Transverse colon (tissue), 4 donors: ENCODE data around the gene TXNL4B. TPM values are rescaled to one million over a fixed set of nuclear protein-coding genes. Genes with fewer than 3 reads are reported as not detected.

Source experiments
- DNase-seq: peaks from one replicate; pipeline ENCODE4 v3.0.0-alpha.2; 2019
- H3K27ac ChIP-seq, 4 donors: fragments of 200-600 bp; sonication (generic); 2 replicates each; pipeline ENCODE4 v1.5.1; 2016 to 2018; ENCODE audit warnings: inconsistent platforms in 4 of 4
- H3K27me3 ChIP-seq: fragments of 200-600 bp; sonication (generic); 2 replicates; pipeline ENCODE4 v1.5.1; 2017; ENCODE audit warnings: inconsistent platforms
- H3K36me3 ChIP-seq, 4 donors: fragments of 200-600 bp; sonication (generic); 2 replicates each; pipeline ENCODE4 v1.5.1; 2017 to 2019; ENCODE audit warnings: inconsistent platforms in 4 of 4
- H3K4me1 ChIP-seq, 4 donors: fragments of 200-600 bp; sonication (generic); 2 replicates each; pipeline ENCODE4 v1.5.1; 2017 to 2020; ENCODE audit warnings: inconsistent platforms in 4 of 4
- H3K4me3 ChIP-seq, 4 donors: fragments of 200-600 bp; sonication (generic); 1 replicate in 1 of 4; 2 replicates in 3 of 4; pipeline versions ENCODE4 v1.5.1 to v1.6.1; 2017 to 2019; ENCODE audit warnings: inconsistent platforms in 4 of 4
- H3K9me3 ChIP-seq, 2 donors: fragments of 200-600 bp; sonication (generic); 2 replicates each; pipeline ENCODE4 v1.5.1; 2017 to 2019; ENCODE audit warnings: inconsistent platforms in 2 of 2
- EP300 ChIP-seq: sonication (generic); formaldehyde crosslinking; IDR thresholded peaks from one replicate; pipeline ENCODE4 v1.6.1; 2017; ENCODE audit warnings: antibody characterized with exemption, low read depth
- POLR2A ChIP-seq: fragments of 450-650 bp; IDR thresholded peaks from one replicate; pipeline ENCODE4 v1.6.1; 2016; ENCODE audit warnings: antibody characterized with exemption, mild to moderate bottlenecking, moderate library complexity
- POLR2AphosphoS5 ChIP-seq, 3 donors: sonication (generic); formaldehyde crosslinking; IDR thresholded peaks; one replicate each; pipeline ENCODE4 v1.6.1; 2016; ENCODE audit warnings: antibody characterized with exemption in 3 of 3
- WGBS, 2 donors: methylation state at CpG; one replicate each; pipeline ENCODE4 v1.1.5; 2018; ENCODE audit warnings: low coverage in 1 of 2; 5-methylcytosine and 5-hydroxymethylcytosine counted together
- in situ Hi-C, 4 donors: fragments of 200-750 bp; cut with MboI; loops; one replicate each; pipeline versions ENCODE4 v1.15.0 to v1.15.1; 2017; ENCODE audit warnings: low sequenced_read_pairs in 3 of 4, low pct_ligation_motif_present in 1 of 4, low pct_unique_long_range_greater_than_20kb in 1 of 4
- intact Hi-C: fragments of 100-400 bp; cut with DNase I; formaldehyde crosslinking; loops from one replicate; pipeline ENCODE4 v1.15.1; 2023; ENCODE audit warnings: low total_unique reads
- total RNA-seq, 4 donors: library from RNA; depleted of rRNA; stranded (reverse); fragments of >200 nt; gene quantifications; one replicate each; pipeline ENCODE4 v1.1.0, GENCODE V29; 2016
- TF ChIP-seq, protein P1 (sequence below), 5 experiments: fragments of 200-600 bp in 3 of 5; fragments of 450-650 bp in 2 of 5; sonication (generic) in 3 of 5; IDR thresholded peaks; 1 replicate in 2 of 5; 2 replicates in 3 of 5; pipeline ENCODE4 v1.5.1; 2016 to 2017; ENCODE audit warnings: antibody characterized with exemption in 5 of 5, inconsistent platforms in 3 of 5, mild to moderate bottlenecking in 2 of 5, moderate library complexity in 1 of 5

Gene TXNL4B
- total RNA-seq, 4 donors from 2014 or later: 9.8 to 23.9 (median 12.8) TPM

DNA sequence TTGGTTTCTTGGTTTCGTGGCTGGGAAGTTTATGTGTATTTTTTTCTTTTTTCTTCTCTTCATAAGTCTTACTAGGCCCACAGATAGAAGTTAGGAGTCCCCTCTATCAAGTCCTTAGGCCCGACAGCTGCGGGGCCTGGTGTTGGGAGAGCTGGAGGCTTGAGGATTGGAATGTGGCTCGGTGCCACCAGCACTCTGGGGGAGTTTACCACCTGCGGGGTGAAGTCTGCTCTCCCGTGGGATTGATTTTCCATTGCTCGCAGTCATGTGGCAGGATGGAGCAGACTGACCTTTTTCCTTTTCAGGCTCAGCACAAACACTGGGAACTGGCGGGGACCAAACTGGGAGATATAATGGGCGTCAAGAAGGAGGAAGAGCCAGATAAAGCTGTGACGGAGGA is 7.8 kb upstream of the TXNL4B start:
- in situ Hi-C loops: loop anchor here in 1 of 4 donors (25.0 kb wide), 1 partner anchor 361 kb away; no protein-coding TSS in a partner anchor
- Histone ChIP-seq H3K9me3 (no peaks in the 10 kb centered on the region), H3K27me3 (no peaks in the 10 kb centered on the region), H3K4me1 (no peaks in the 10 kb centered on the region), H3K36me3 (peaks cover 0 to 88% (median 40%) of the 10 kb centered on the region in 4 donors), H3K27ac (no peak overlapping the region), H3K4me3 (no peak overlapping the region)
- intact Hi-C loops: no loop called here
- no peak for DNase-seq
- TF ChIP-seq EP300 (no peak), POLR2A (no peak), POLR2AphosphoS5 (IDR thresholded peaks at IDR 0.05) (no peak)
- TF ChIP-seq, protein P1, sequence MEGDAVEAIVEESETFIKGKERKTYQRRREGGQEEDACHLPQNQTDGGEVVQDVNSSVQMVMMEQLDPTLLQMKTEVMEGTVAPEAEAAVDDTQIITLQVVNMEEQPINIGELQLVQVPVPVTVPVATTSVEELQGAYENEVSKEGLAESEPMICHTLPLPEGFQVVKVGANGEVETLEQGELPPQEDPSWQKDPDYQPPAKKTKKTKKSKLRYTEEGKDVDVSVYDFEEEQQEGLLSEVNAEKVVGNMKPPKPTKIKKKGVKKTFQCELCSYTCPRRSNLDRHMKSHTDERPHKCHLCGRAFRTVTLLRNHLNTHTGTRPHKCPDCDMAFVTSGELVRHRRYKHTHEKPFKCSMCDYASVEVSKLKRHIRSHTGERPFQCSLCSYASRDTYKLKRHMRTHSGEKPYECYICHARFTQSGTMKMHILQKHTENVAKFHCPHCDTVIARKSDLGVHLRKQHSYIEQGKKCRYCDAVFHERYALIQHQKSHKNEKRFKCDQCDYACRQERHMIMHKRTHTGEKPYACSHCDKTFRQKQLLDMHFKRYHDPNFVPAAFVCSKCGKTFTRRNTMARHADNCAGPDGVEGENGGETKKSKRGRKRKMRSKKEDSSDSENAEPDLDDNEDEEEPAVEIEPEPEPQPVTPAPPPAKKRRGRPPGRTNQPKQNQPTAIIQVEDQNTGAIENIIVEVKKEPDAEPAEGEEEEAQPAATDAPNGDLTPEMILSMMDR (IDR thresholded peaks at IDR 0.05): no peak
- 92 to 93% methylated on average over 2 to 10 of the region's 10 CpGs for WGBS, 2 donors

DNA sequence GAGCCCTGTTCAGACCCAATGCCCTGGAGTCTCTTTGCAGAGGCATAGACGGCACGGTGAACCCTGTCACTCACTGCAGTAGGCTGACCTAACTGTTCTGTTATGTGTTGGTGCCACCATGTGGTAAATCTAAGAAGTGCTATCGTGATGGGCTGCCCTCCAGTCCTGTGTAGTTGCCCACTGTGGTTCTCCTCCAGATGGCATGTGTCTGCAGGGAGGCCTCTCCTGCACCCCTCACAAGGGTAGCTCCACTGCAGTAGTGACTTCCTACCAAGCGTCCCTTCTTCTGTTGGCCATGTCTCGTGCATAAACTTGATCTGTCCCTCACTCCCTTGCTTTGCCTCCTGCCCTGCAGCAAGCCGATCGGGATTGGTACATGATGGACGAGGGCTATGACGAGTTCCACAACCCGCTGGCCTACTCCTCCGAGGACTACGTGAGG is 6.0 kb upstream of the TXNL4B start:
- H3K4me3 ChIP-seq: no peak overlapping the region
- peaks cover 9 to 12% (median 11%) of the 10 kb centered on the region in 4 donors for H3K4me1 ChIP-seq
- intact Hi-C loops (no loop called here), in situ Hi-C loops (no loop called here)
- WGBS, 2 donors: 68 to 96% methylated on average over 7 to 12 of the region's 12 CpGs
- no peaks in the 10 kb centered on the region for H3K27me3 ChIP-seq
- H3K36me3 ChIP-seq: peaks cover 0 to 70% (median 27%) of the 10 kb centered on the region in 4 donors
- DNase-seq: peak; percentile 27
- H3K9me3 ChIP-seq: no peaks in the 10 kb centered on the region
- no peak overlapping the region for H3K27ac ChIP-seq
- no peak for TF ChIP-seq POLR2A
- TF ChIP-seq, protein P1 (IDR thresholded peaks at IDR 0.05): peak; percentile 27 to 52 (median 45)

DNA sequence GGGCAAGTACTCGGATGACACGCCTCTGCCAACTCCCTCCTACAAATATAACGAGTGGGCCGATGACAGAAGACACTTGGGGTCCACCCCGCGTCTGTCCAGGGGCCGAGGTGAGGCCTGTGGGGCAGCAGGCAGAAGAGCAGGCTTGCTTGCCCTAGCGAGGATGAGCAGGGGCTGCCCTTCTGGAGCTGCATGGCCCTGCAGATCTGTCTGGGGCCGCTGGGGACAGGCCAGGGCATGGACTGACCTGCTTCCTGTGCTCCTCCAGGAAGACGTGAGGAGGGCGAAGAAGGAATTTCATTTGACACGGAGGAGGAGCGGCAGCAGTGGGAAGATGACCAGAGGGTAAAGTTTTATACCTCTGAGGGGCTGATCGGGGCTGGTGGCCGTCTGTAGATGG is 5.5 kb upstream of the TXNL4B start:
- no peak overlapping the region for H3K4me3 ChIP-seq
- peaks cover 9 to 14% (median 13%) of the 10 kb centered on the region in 4 donors for H3K4me1 ChIP-seq
- H3K27ac ChIP-seq: no peak overlapping the region
- 87% methylated on average over 15 of the region's 15 CpGs; no CpG with 5 or more reads in 1 of the 2 donors for WGBS, 2 donors
- no peaks in the 10 kb centered on the region for H3K27me3 ChIP-seq
- in situ Hi-C loops: no loop called here
- no peak for TF ChIP-seq POLR2AphosphoS5 (IDR thresholded peaks at IDR 0.05)
- TF ChIP-seq, protein P1 (IDR thresholded peaks at IDR 0.05): no peak
- no peak for TF ChIP-seq EP300
- TF ChIP-seq POLR2A: no peak
- peaks cover 0 to 66% (median 25%) of the 10 kb centered on the region in 4 donors for H3K36me3 ChIP-seq
- intact Hi-C loops: no loop called here
- no peaks in the 10 kb centered on the region for H3K9me3 ChIP-seq
- DNase-seq: no peak

- Histone ChIP-seq H3K27me3 (no peaks in the 10 kb centered on the region), H3K4me1 (peaks cover 17 to 36% (median 29%) of the 10 kb centered on the region in 4 donors), H3K4me3 (peak overlapping the region; percentile 69 to 92 (median 86)), H3K9me3 (no peaks in the 10 kb centered on the region), H3K36me3 (peaks cover 0 to 26% (median 10%) of the 10 kb centered on the region in 4 donors), H3K27ac (peak overlapping the region; percentile 87 to 94 (median 92))
- WGBS, 2 donors: 0 to 1% methylated on average over 2 to 11 of the region's 11 CpGs
- DNase-seq: no peak
- TF ChIP-seq POLR2AphosphoS5 (IDR thresholded peaks at IDR 0.05): no peak
- no peak for TF ChIP-seq POLR2A
- TF ChIP-seq, protein P1 (IDR thresholded peaks at IDR 0.05): no peak
- no peak for TF ChIP-seq EP300
- in situ Hi-C loops (no loop called here), intact Hi-C loops (no loop called here)
Measured at GRCh38 chr16:72094266-72094610, 818 bp upstream of the TXNL4B start.
